A549 (cell line): Measurements from ENCODE around the gene POLDIP2. TPM values are rescaled to one million over a fixed set of nuclear protein-coding genes. Genes with fewer than 3 reads are reported as not detected.

Source experiments
- ATAC-seq, 2 experiments: fragments of 200-7000 bp in 1 of 2; fragments of >200 bp in 1 of 2; cut with Nextera tagmentation in 1 of 2; cut with Tn5 transposase in 1 of 2; 3 replicates each; pipeline versions ENCODE4 v1.8.0 to v1.9.1; 2018 to 2020; ENCODE audit warnings: mild to moderate bottlenecking in 1 of 2, moderate library complexity in 1 of 2
- CTCF ChIA-PET: fragments of 300-600 bp; sonication (Branson Sonifier 250); formaldehyde crosslinking; extraction: SDS; loops from one replicate; lab custom pipeline; 2021; ENCODE audit warnings: antibody characterized with exemption, inconsistent platforms; lab: Yijun Ruan, JAX
- POLR2A ChIA-PET: fragments of 350-600 bp; formaldehyde crosslinking; extraction: SDS; loops from one replicate; lab custom pipeline; 2021; ENCODE audit warnings: antibody characterized with exemption, inconsistent platforms; lab: Yijun Ruan, JAX
- DNase-seq, 2 experiments: peaks; one replicate each; pipeline versions ENCODE4 v3.0.0 to v3.0.0-alpha.2; 2011 to 2016; ENCODE audit warnings: low read depth in 1 of 2, low spot score in 1 of 2
- FAIRE-seq: peaks from 2 replicates; lab custom pipeline; 2011; peaks lifted over from hg19 to GRCh38; lab: Jason Lieb, UNC
- H3K27ac ChIP-seq, 2 experiments: fragments of >200 bp; sonication (Bioruptor Twin); formaldehyde crosslinking; 3 replicates each; pipeline ENCODE4 v1.5.1; 2016 to 2017
- H3K4me1 ChIP-seq: fragments of >200 bp; sonication (Bioruptor Twin); formaldehyde crosslinking; 3 replicates; pipeline ENCODE4 v1.6.1; 2016
- H3K4me2 ChIP-seq: fragments of >200 bp; sonication (Bioruptor Twin); formaldehyde crosslinking; 3 replicates; pipeline ENCODE4 v1.6.1; 2016
- H3K4me3 ChIP-seq: fragments of >200 bp; sonication (Bioruptor Twin); formaldehyde crosslinking; 3 replicates; pipeline ENCODE4 v1.5.1; 2016
- H3K9me3 ChIP-seq: fragments of >200 bp; sonication (Bioruptor Twin); formaldehyde crosslinking; 3 replicates; pipeline ENCODE4 v1.6.1; 2016
- CHD2 ChIP-seq: fragments of 150-350 bp; IDR thresholded peaks from 2 replicates; pipeline ENCODE4 v1.6.1; 2014; ENCODE audit warnings: low read length; ENCODE audit not compliant: partially characterized antibody
- CHD4 ChIP-seq: fragments of 200-600 bp; sonication (generic); IDR thresholded peaks from 2 replicates; pipeline ENCODE4 v1.6.1; 2016; ENCODE audit warnings: antibody characterized with exemption, mild to moderate bottlenecking, borderline replicate concordance
- CTCF ChIP-seq: fragments of >200 bp; sonication (Bioruptor Twin); formaldehyde crosslinking; IDR thresholded peaks from 3 replicates; pipeline ENCODE4 v1.5.1; 2016
- EP300 ChIP-seq, 2 experiments: fragments of >200 bp; sonication (Bioruptor Twin); formaldehyde crosslinking; IDR thresholded peaks; 2 replicates in 1 of 2; 3 replicates in 1 of 2; pipeline ENCODE4 v1.6.1; 2016 to 2017
- FOSB ChIP-seq: fragments of 250-450 bp; sonication (Bioruptor Pico); IDR thresholded peaks from 2 replicates; pipeline ENCODE4 v1.5.0; 2020; ENCODE audit warnings: mild to moderate bottlenecking, moderate library complexity
- HOXB5 ChIP-seq: fragments of 250-450 bp; sonication (Bioruptor Pico); IDR thresholded peaks from 2 replicates; pipeline ENCODE4 v1.5.0; 2020; ENCODE audit warnings: mild to moderate bottlenecking, moderate library complexity
- JUN ChIP-seq, 2 experiments: fragments of >200 bp; sonication (Bioruptor Twin); formaldehyde crosslinking; IDR thresholded peaks; 2 replicates in 1 of 2; 3 replicates in 1 of 2; pipeline ENCODE4 v1.6.1; 2016 to 2017
- KDM1A ChIP-seq: fragments of 200-600 bp; sonication (generic); IDR thresholded peaks from 2 replicates; pipeline ENCODE4 v1.6.1; 2016; ENCODE audit warnings: low read depth, mild to moderate bottlenecking
- MAZ ChIP-seq: fragments of 150-350 bp; IDR thresholded peaks from 2 replicates; pipeline ENCODE4 v1.6.1; 2014; ENCODE audit warnings: antibody characterized with exemption, low read depth, low read length, borderline replicate concordance
- POLR2AphosphoS2 ChIP-seq: conservative IDR thresholded peaks from 2 replicates; pipeline ENCODE4 v1.6.1; 2012; ENCODE audit warnings: low read length, improper control_type of control experiment, inconsistent platforms
- SMC3 ChIP-seq: fragments of >200 bp; sonication (Bioruptor Twin); formaldehyde crosslinking; IDR thresholded peaks from 3 replicates; pipeline ENCODE4 v1.6.1; 2018; ENCODE audit warnings: inconsistent platforms
- TP53 ChIP-seq: fragments of 250-450 bp; sonication (Bioruptor Pico); IDR thresholded peaks from 2 replicates; pipeline ENCODE4 v1.5.0; 2021; ENCODE audit warnings: mild to moderate bottlenecking, moderate library complexity
- WGBS: methylation state at CpG from one replicate; pipeline ENCODE4 v1.1.6; 2017; ENCODE audit errors: missing lambda C conversion rate; 5-methylcytosine and 5-hydroxymethylcytosine counted together
- polyA plus RNA-seq, 4 experiments: library from polyadenylated mRNA; depleted of rRNA in 3 of 4; stranded (reverse); fragments of >200 nt; fragmentation: RNase III in 1 of 4; extraction: RNeasy Plus Mini Kit Qiagen cat#74134 plus additional on column Dnase treatment in 1 of 4; gene quantifications; 2 replicates in 3 of 4; 3 replicates in 1 of 4; pipeline ENCODE4 v1.2.3, GENCODE V29; 2011 to 2017

POLDIP2 gene
- polyA plus RNA-seq, 2 of the 4 experiments (the other 2 are of a cell fraction) = 127 to 132 TPM

GRCh38 chr17:28398280-28398981, 41.1 kb upstream of the POLDIP2 start:
- WGBS = 74% methylated on average over 6 of the region's 6 CpGs
- FAIRE-seq = no peak
- Histone ChIP-seq H3K4me3 (no peak overlapping the region), H3K4me2 (no peak overlapping the region), H3K27ac (peak overlapping the region in 1 of 2 experiments; percentile 55; a peak in 3 of 6 replicates)
- TF ChIP-seq CHD4 = no peak
- no peak for TF ChIP-seq EP300 (IDR thresholded peaks at IDR 0.05)
- no peak for TF ChIP-seq FOSB
- no peak for TF ChIP-seq CTCF
- TF ChIP-seq TP53 (CRISPR knock-in tag) = no peak
- TF ChIP-seq MAZ = no peak
- no peak for TF ChIP-seq SMC3
- TF ChIP-seq JUN (IDR thresholded peaks at IDR 0.05) = 0 out of 5 replicates have a peak, but pooled peaks of 1 of the 2 experiments have one; percentile 1
- TF ChIP-seq, all 56 proteins: peak for 1
- no peak for DNase-seq
- Histone ChIP-seq H3K9me3 (no peaks in the 10 kb centered on the region), H3K4me1 (peaks cover 14% of the 10 kb centered on the region)
- peak; percentile 12 to 29; a peak in 5 of 6 replicates for ATAC-seq
- CTCF ChIA-PET = interaction anchor here (1.0 to 2.0 kb wide), 7 partner anchors 11 to 156 kb away, joined by 3 to 6 read pairs (median 3); no protein-coding TSS in a partner anchor
- POLR2A ChIA-PET = no interaction called here

GRCh38 chr17:28397687-28398279, 40.5 kb upstream of the POLDIP2 start:
- 75% methylated on average over 7 of the region's 7 CpGs for WGBS
- H3K27ac ChIP-seq = peak overlapping the region in 1 of 2 experiments; percentile 55; a peak in 3 of 6 replicates
- TF ChIP-seq POLR2AphosphoS2 = 0 out of 2 replicates have a peak, but pooled peaks have one; percentile 7
- TF ChIP-seq CHD2 = no peak
- 0 out of 5 replicates have a peak, but pooled peaks have one; percentile 11 to 13 for TF ChIP-seq JUN (IDR thresholded peaks at IDR 0.05)
- H3K4me3 ChIP-seq = no peak overlapping the region
- no peak overlapping the region for H3K4me2 ChIP-seq
- CTCF ChIA-PET = interaction anchor here (0.7 to 2.0 kb wide), 6 partner anchors 11 to 145 kb away, joined by 3 to 6 read pairs (median 5); no protein-coding TSS in a partner anchor
- peaks cover 14% of the 10 kb centered on the region for H3K4me1 ChIP-seq
- H3K9me3 ChIP-seq = no peaks in the 10 kb centered on the region
- peak; percentile 14 to 22; a peak in 2 of 6 replicates for ATAC-seq
- POLR2A ChIA-PET = no interaction called here
- no peak for DNase-seq
- FAIRE-seq = no peak

GRCh38 chr17:28397275-28397674, 39.9 kb upstream of the POLDIP2 start:
- DNase-seq = no peak
- WGBS = 87% methylated on average over 3 of the region's 3 CpGs
- FAIRE-seq = no peak
- H3K4me2 ChIP-seq = no peak overlapping the region
- H3K4me1 ChIP-seq = peaks cover 14% of the 10 kb centered on the region
- no peak for ATAC-seq
- no peaks in the 10 kb centered on the region for H3K9me3 ChIP-seq
- H3K27ac ChIP-seq = no peak overlapping the region; a peak in 1 of 6 replicates
- CTCF ChIA-PET = interaction anchor here (0.7 to 2.0 kb wide), 5 partner anchors 11 to 144 kb away, joined by 3 to 6 read pairs (median 5); no protein-coding TSS in a partner anchor
- TF ChIP-seq KDM1A (peak; percentile 70; the same call in 1 of the 2 replicates), FOSB (no peak)
- POLR2A ChIA-PET = no interaction called here
- H3K4me3 ChIP-seq = no peak overlapping the region

GRCh38 chr17:28396635-28397239, 39.4 kb upstream of the POLDIP2 start:
- 93% methylated on average over 6 of the region's 6 CpGs for WGBS
- TF ChIP-seq HOXB5 (CRISPR knock-in tag) = no peak
- TF ChIP-seq JUN (IDR thresholded peaks at IDR 0.05) = 0 out of 5 replicates have a peak, but pooled peaks of 1 of the 2 experiments have one; percentile 6
- Histone ChIP-seq H3K4me2 (no peak overlapping the region), H3K4me1 (peaks cover 14% of the 10 kb centered on the region), H3K9me3 (no peaks in the 10 kb centered on the region), H3K27ac (peak overlapping the region in 1 of 2 experiments; percentile 22; a peak in 1 of 6 replicates), H3K4me3 (no peak overlapping the region)
- POLR2A ChIA-PET = no interaction called here
- ATAC-seq (peak in 1 of 2 experiments; percentile 32; a peak in 2 of 6 replicates), FAIRE-seq (no peak), DNase-seq (no peak)
- CTCF ChIA-PET = interaction anchor here (0.7 to 2.0 kb wide), 5 partner anchors 10 to 144 kb away, joined by 3 to 6 read pairs (median 5); partner anchors contain the start of gene SLC46A1
